ENCODE data around the gene DNASE1L1.

- no peak for TF ChIP-seq YY1 (IDR thresholded peaks at IDR 0.05; ENCODE audit: low read depth)
- no peak for TF ChIP-seq TAF1 (IDR thresholded peaks at IDR 0.05; ENCODE audit: low read depth)
- TF ChIP-seq CREB1 (IDR thresholded peaks at IDR 0.05; ENCODE audit: low read depth): no peak
- no peak for TF ChIP-seq TEAD4 (IDR thresholded peaks at IDR 0.05)
- no peak for TF ChIP-seq FOXM1 (IDR thresholded peaks at IDR 0.05; ENCODE audit: borderline replicate concordance, low read depth)
- no peak for TF ChIP-seq EP300 (IDR thresholded peaks at IDR 0.05; ENCODE audit: borderline replicate concordance)
- TF ChIP-seq, protein P1, sequence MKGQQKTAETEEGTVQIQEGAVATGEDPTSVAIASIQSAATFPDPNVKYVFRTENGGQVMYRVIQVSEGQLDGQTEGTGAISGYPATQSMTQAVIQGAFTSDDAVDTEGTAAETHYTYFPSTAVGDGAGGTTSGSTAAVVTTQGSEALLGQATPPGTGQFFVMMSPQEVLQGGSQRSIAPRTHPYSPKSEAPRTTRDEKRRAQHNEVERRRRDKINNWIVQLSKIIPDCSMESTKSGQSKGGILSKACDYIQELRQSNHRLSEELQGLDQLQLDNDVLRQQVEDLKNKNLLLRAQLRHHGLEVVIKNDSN (IDR thresholded peaks at IDR 0.05): no peak
- TF ChIP-seq CEBPB (IDR thresholded peaks at IDR 0.05): no peak
- TF ChIP-seq MAX (IDR thresholded peaks at IDR 0.05): no peak
- no peak for TF ChIP-seq NFIC (IDR thresholded peaks at IDR 0.05)
- no peak for TF ChIP-seq REST (IDR thresholded peaks at IDR 0.05; ENCODE audit: low read depth)
Measured at GRCh38 chrX:154412468-154412867, 3.4 kb upstream of the DNASE1L1 start.

All from Ishikawa (cell line).